ENCODE results near the gene UPP1. TPM values are rescaled to one million over a fixed set of nuclear protein-coding genes. Genes with fewer than 3 reads are reported as not detected.

UPP1 gene
- total RNA-seq, 1 experiment from 2014 or later = 119 TPM

DNA sequence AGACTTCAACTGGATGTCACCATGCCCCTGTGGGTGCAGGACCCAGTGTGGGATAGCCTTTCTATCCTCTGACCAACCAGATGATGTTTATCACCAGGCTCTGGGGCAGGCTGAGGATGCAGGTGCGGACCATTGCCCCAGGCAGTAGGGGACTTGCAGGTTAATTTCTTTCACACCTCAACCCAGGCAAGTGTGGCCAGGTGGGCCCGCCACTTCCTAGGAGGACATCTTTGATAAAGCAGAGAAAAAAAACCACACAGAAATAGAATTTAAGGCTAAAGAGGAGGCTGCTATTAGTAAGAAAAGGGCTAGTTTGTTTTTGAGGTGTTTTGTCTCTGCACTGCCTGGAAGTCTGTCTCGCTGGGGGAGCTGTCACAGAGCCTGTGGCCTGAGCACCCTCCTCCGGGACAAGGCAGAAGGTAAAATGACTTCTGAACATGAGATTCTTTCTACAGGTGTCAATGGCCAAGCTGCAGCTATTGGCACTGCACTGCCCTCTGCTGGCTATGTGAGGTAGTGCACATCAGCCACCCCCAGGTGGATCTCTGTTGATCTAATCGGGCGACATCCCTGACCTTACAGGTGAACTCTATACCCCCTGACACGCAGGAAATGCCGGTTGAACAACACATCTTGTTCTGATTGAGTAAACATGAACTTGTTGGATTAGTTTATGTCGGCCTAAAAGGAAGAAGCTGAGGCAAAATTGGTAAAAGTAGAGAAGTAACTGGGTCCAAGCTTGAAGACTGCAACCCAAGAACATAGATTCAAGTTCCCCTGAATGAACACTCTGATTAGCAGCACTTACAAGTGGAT, 21.0 kb downstream of the UPP1 start:
- Histone ChIP-seq H3K27me3 (ENCODE audit: insufficient read depth, low read depth) (no peaks in the 10 kb centered on the region), H4K20me1 (ENCODE audit: insufficient read depth) (no peaks in the 10 kb centered on the region; the same call in 1 of the 2 replicates), H2AFZ (no peak overlapping the region), H3K27ac (peak overlapping the region; percentile 9), H3K4me2 (peak overlapping the region; percentile 51), H3K9me3 (ENCODE audit: insufficient read depth, low read depth) (no peaks in the 10 kb centered on the region), H3F3A (ENCODE audit: insufficient read depth, low read depth) (peaks cover 61% of the 10 kb centered on the region), H3K4me3 (peak overlapping the region; percentile 6; the same call in 1 of the 2 replicates), H3K36me3 (ENCODE audit: low read depth) (peaks cover 37% of the 10 kb centered on the region), H3K4me1 (replicated peaks; ENCODE audit: insufficient read depth) (peaks cover 40% of the 10 kb centered on the region), H3K9me2 (ENCODE audit: insufficient read depth) (no peaks in the 10 kb centered on the region), H3K79me2 (ENCODE audit: low read depth) (no peaks in the 10 kb centered on the region)
- TSS peak; percentile 10 for BruUV-seq (replicated peaks)
- CTCF ChIA-PET = interaction anchor here (0.7 to 1.7 kb wide), 8 partner anchors 11 to 681 kb away, joined by 3 to 17 read pairs (median 4); no protein-coding TSS in a partner anchor
- peak; percentile 95 to 96 for DNase-seq
- POLR2A ChIA-PET (ENCODE audit: unreplicated experiment) = interaction anchor here (0.6 kb wide), 1 partner anchor 74 kb away, joined by 3 read pairs; no protein-coding TSS in a partner anchor
- no peak for TF ChIP-seq EZH2 (IDR thresholded peaks at IDR 0.05; ENCODE audit: low read depth)
- TF ChIP-seq, protein P1, sequence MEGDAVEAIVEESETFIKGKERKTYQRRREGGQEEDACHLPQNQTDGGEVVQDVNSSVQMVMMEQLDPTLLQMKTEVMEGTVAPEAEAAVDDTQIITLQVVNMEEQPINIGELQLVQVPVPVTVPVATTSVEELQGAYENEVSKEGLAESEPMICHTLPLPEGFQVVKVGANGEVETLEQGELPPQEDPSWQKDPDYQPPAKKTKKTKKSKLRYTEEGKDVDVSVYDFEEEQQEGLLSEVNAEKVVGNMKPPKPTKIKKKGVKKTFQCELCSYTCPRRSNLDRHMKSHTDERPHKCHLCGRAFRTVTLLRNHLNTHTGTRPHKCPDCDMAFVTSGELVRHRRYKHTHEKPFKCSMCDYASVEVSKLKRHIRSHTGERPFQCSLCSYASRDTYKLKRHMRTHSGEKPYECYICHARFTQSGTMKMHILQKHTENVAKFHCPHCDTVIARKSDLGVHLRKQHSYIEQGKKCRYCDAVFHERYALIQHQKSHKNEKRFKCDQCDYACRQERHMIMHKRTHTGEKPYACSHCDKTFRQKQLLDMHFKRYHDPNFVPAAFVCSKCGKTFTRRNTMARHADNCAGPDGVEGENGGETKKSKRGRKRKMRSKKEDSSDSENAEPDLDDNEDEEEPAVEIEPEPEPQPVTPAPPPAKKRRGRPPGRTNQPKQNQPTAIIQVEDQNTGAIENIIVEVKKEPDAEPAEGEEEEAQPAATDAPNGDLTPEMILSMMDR (conservative IDR thresholded peaks at IDR 0.05) = peak; percentile 100
- intact Hi-C loops (cut with micrococcal nuclease; ENCODE audit: unreplicated experiment) = loop anchor here (1.0 kb wide), 5 partner anchors 22 to 165 kb away; partner anchors contain the start of gene HUS1

DNA sequence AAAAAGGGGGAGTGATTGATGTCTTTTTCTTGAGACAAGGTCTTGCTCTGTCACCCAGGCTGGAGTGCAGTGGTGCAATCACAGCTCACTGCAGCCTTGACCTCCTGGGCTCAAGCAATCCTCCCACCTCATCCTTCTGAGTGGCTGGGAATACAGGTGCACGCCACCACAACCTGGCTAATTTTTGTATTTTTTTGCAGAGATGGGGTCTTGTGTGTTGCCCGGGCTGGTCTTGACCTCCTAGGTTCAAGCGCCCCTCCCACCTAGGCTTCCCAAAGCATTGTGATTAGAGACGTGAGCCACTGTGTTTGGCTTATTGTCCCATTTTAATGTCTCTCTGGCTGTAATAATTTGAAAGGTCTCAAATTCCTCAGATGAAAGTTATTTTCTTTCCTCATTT, 21.8 kb downstream of the UPP1 start:
- Histone ChIP-seq H3K4me2 (peak overlapping the region; percentile 51), H3K9me2 (ENCODE audit: insufficient read depth) (no peaks in the 10 kb centered on the region), H4K20me1 (ENCODE audit: insufficient read depth) (no peaks in the 10 kb centered on the region; the same call in 1 of the 2 replicates), H3K36me3 (ENCODE audit: low read depth) (peaks cover 29% of the 10 kb centered on the region; the same call in 1 of the 2 replicates), H3K4me3 (no peak overlapping the region), H3K4me1 (replicated peaks; ENCODE audit: insufficient read depth) (peaks cover 40% of the 10 kb centered on the region), H3K27ac (peak overlapping the region; percentile 9; the same call in 1 of the 2 replicates), H3K79me2 (ENCODE audit: low read depth) (no peaks in the 10 kb centered on the region), H3K27me3 (ENCODE audit: insufficient read depth, low read depth) (no peaks in the 10 kb centered on the region), H2AFZ (no peak overlapping the region), H3K9me3 (ENCODE audit: insufficient read depth, low read depth) (no peaks in the 10 kb centered on the region), H3F3A (ENCODE audit: insufficient read depth, low read depth) (peaks cover 53% of the 10 kb centered on the region)
- DNase-seq = no peak
- TF ChIP-seq, protein P1 (conservative IDR thresholded peaks at IDR 0.05) = no peak
- TF ChIP-seq EZH2 (IDR thresholded peaks at IDR 0.05; ENCODE audit: low read depth) = no peak
- ChIA-PET CTCF (interaction anchor here (0.7 to 1.7 kb wide), 7 partner anchors 10 to 682 kb away, joined by 3 to 17 read pairs (median 4); no protein-coding TSS in a partner anchor), POLR2A (ENCODE audit: unreplicated experiment) (interaction anchor here (0.6 kb wide), 2 partner anchors 74 to 675 kb away, joined by 3 to 6 read pairs; no protein-coding TSS in a partner anchor)
- intact Hi-C loops (cut with micrococcal nuclease; ENCODE audit: unreplicated experiment) = loop anchor here (1.0 kb wide), 5 partner anchors 23 to 166 kb away; partner anchors contain the start of gene HUS1
- no TSS peak for BruUV-seq (replicated peaks)

GRCh38 chr7:48111596-48111995, 22.5 kb downstream of the UPP1 start:
- Histone ChIP-seq H2AFZ (no peak overlapping the region), H3K9me2 (ENCODE audit: insufficient read depth) (no peaks in the 10 kb centered on the region), H3K9me3 (ENCODE audit: insufficient read depth, low read depth) (no peaks in the 10 kb centered on the region), H3K79me2 (ENCODE audit: low read depth) (no peaks in the 10 kb centered on the region), H4K20me1 (ENCODE audit: insufficient read depth) (no peaks in the 10 kb centered on the region; the same call in 1 of the 2 replicates), H3K4me1 (replicated peaks; ENCODE audit: insufficient read depth) (peaks cover 40% of the 10 kb centered on the region), H3K4me2 (no peak overlapping the region), H3F3A (ENCODE audit: insufficient read depth, low read depth) (peaks cover 45% of the 10 kb centered on the region), H3K36me3 (ENCODE audit: low read depth) (peaks cover 22% of the 10 kb centered on the region; the same call in 1 of the 2 replicates), H3K27ac (no peak overlapping the region), H3K4me3 (no peak overlapping the region), H3K27me3 (ENCODE audit: insufficient read depth, low read depth) (no peaks in the 10 kb centered on the region)
- ChIA-PET CTCF (no interaction called here), POLR2A (ENCODE audit: unreplicated experiment) (no interaction called here)
- intact Hi-C loops (cut with micrococcal nuclease; ENCODE audit: unreplicated experiment) = no loop called here
- BruUV-seq (replicated peaks) = no TSS peak
- no peak for DNase-seq
- no peak for TF ChIP-seq EZH2 (IDR thresholded peaks at IDR 0.05; ENCODE audit: low read depth)
